Measurements from ENCODE around the gene TMEM233.

Gene TMEM233

DNA sequence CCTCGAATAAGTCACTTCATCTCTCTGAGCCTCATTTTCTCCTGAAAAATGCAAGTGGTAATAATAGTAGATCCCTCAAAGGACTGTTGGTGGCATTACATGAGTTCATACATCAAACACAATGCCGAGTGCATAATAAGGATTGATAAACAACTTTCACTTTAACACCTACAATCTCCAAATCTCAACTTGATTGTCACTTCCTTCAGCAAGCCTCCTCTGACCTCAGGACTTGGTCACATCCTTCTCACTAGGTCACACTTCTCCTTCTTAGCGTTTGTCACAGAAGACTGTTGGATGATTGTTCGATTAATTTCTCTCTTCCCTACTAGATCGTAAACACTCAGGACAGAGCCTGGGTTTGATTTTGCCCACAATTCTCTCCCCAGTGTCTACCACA, 66.5 kb downstream of the TMEM233 start:
- DNase-seq: no peak

GRCh38 chr12:119661882-119662281, 68.3 kb downstream of the TMEM233 start:
- DNase-seq: no peak

GRCh38 chr12:119664642-119665041, 71.1 kb downstream of the TMEM233 start:
- DNase-seq: no peak

GRCh38 chr12:119665164-119665929, 71.8 kb downstream of the TMEM233 start:
- no peak for DNase-seq

GRCh38 chr12:119666226-119666795, 72.7 kb downstream of the TMEM233 start:
- no peak for DNase-seq

DNA sequence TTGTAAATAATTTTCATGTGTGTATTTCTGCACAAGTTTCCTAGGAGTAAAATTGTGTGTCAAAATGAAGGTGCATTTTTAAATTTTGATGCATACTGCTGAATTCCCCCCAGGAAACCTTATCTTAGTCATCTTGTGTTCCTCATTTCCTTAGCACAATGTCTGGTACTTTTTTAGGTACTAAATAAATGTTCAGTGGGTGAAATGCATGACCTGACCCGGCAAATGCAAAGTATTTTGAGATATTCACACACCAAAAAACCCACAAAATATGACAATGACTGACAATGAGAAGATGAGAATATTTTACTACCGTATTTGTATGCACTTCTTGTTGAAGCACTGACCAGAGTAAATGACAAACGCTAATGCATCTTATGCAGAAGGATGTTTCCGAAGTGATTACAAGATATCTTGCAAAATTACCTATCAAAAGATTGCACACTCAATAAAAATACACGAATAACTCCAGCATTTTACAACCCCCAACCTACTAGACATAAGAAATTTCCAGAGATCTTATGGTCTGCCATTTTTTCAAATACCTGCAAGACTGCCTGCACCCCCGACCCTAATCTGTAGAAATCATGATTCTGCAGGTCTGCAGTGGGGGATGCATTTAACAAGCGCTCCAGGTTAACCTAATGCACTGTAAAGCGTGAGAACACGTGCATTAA, 73.5 kb downstream of the TMEM233 start:
- no peak for DNase-seq

- DNase-seq: peak; percentile 95
Measured at GRCh38 chr12:119667577-119668323, 74.2 kb downstream of the TMEM233 start, which contains the start of gene PRKAB1. PRKAB1 (plus strand) TSS chr12:119668133; CDS start chr12:119668245, 112 bp downstream.

GRCh38 chr12:119668324-119668841, 74.8 kb downstream of the TMEM233 start:
- DNase-seq: no peak

GRCh38 chr12:119669744-119670472, 76.3 kb downstream of the TMEM233 start:
- no peak for DNase-seq

- DNase-seq: no peak
Measured at GRCh38 chr12:119671070-119671469, 77.5 kb downstream of the TMEM233 start.

DNA sequence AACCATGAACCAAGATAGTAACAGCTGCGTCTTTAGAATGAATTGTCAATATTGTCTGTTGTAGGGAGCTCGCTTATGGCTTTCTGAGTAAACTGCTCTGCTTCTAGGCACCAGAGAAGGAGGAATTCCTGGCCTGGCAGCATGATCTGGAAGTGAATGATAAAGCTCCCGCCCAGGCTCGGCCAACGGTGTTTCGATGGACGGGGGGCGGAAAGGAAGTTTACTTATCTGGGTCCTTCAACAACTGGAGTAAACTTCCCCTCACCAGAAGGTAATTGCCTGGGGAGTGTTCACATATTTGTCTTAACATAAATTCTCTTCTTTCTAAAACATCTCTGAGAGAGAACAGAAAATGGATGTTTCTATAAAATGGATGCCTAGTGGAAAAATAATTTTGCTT, 78.6 kb downstream of the TMEM233 start:
- no peak for DNase-seq

DNA sequence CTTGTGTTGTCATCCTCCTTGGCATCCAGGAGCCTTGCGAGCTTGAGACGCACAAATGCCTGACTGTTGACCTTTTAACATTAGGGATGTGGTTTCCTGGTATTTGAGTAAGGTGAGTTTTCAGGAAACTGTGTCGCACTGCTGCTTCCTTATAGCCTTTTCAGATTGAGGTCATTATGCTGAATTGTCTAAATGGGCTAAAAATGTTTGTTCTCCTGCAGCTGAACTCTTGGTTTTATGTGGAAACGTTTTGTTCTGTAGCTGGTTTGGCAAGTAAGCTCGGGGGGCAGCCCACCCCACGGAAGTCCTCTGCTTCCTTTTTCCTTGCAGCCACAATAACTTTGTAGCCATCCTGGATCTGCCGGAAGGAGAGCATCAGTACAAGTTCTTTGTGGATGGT, 80.1 kb downstream of the TMEM233 start:
- no peak for DNase-seq

DNA sequence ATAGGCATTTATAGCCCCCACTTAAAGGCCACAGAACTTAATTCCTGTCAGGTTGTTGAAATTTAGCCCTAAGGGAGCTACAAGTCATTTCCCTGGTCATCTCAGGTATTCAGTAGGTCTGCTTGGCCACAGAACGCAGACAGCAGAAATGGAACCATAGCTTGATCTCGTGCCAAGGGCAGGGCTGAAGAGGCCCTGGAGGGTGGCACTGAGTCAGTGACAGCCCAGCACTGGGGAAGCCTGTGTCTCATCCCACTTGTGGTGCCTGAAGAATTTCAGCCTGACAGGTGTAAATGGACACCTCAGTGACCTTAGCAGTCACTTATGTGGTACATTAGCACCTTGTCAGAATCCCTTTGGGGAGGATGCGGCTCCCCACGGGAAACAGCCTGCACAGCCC, 81.0 kb downstream of the TMEM233 start:
- no peak for DNase-seq

DNA sequence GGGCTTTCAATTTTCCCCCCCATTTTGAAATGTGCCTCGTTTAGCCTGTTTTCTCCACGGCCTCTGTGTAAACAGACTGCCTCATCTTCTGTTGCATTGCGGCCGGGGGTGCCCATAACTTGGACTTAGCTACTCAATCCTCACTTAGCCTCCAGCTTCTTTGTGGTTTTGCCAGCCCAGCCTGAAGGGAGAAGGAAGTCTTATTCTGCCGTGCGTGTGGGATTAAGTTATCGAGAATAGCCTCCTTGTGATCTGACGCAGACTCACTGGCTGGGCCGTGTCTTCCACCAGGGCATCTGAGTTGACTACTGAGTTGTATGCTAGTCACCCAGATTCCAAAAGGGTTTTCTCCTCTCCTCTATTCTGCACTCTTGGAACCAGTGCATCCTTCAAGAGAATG, 82.4 kb downstream of the TMEM233 start:
- no peak for DNase-seq

DNA sequence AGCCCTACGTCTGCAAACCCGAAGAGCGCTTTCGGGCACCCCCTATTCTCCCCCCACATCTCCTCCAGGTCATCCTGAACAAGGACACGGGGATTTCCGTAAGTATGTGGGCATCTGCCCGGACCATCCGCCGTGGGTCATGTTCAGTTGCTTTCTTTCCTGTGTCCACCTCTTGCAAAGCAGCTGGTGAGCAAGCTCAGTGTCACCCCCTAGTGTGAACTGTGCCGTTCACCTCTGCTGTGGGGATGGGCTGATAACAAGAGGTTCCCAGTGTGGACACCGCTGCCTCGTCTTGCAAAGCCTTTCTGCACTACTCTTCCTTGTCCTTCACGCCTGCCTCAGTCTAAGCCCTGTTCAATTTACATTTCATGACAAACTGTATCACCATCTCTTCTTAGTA, 83.0 kb downstream of the TMEM233 start:
- no peak for DNase-seq

DNA sequence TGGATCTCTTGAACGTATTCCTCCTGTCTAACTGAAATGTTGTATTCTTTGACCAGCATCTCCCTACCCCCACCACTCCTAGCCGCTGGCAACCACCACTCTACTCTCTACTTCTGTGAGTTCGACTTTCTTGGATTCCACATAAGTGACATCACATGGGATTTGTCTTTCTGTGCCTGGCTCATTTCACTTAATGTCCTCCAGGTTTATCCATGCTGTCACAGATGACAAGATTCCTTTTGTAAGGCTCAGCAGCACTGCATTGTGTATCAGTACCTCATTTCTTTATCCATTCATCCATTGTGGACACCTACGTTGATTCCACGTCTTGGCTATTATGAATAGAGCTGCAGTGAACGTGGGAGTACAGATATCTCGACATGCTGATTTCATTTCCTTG, 84.9 kb downstream of the TMEM233 start:
- DNase-seq: no peak

GRCh38 chr12:119679081-119679480, 85.5 kb downstream of the TMEM233 start:
- no peak for DNase-seq

GRCh38 chr12:119679490-119679889, 85.9 kb downstream of the TMEM233 start:
- DNase-seq: no peak

- no peak for DNase-seq
Measured at GRCh38 chr12:119681111-119681510, 87.5 kb downstream of the TMEM233 start.

DNA sequence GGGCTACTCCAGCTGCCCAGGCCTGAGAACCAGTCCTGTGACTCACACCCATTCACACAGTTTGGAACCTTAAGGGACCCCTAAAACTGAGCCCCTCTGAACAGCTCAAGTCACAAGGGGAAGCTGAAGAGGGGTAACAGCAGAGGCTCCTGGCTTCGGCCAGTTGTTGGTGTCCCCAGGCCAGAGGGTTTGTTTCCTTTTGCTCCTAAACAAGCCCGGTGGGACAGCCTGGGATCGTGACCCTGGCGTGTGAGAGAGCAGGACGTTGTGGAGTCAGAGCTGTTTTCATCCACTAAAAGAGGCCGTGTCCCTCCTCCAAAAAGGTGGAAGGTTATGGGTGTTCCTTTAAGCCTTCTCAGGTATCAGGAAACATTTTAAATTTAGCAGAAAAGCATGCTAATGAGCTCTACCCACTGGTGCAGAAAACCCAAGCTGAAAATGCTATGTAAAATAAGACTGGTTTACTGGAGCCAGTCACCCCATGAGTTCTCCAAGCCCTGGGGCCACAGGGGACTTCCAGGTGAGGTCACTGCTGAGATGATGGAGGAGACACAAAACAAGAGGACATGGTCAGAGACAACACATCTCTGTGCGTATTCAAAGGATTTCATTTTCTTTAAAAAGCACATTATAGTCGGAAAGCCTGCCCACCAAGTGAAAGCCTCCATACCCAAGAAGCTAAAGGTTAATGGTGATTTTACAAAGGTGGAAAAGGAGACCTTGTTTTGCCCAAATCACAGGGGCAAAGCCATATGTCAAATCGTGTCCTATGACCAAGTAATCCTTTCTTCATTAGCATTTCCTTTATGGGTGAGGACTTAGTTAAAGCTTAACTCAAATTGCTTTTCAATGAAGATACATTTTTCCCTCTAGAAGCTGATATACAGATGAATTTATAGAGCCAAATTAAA, 88.4 kb downstream of the TMEM233 start:
- DNase-seq: no peak

DNA sequence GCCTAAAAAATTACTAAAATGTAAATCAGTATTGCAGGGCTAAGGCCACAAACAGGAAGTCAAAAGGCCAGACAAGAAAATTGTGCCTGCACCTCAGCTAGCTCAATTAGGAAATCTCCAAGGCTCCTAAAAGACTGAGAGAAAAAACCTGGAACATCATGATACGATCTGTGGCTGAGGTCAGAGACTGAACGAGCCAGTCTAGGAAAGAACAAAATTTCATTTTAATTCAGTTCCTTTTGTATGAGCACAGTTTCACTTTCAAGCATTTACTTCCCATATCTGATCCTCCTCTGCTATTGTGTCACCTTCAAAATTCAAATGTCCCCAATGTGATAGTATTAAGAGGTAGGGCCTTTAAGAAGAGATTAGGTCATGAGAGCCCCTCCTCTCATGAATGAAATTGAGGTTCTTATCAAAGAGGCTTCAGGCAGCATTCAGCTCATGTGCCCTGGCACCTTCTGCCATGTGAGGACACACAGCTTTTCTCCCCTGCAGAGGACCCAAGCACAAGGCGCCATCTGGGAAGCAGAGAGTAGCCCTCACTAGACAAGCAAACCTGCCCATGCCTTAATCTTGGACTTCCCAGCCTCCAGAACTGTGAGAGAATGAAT, 89.2 kb downstream of the TMEM233 start:
- DNase-seq: no peak

Data from GDM1 (cell line).